LNCaP clone FGC (cell line): ENCODE data around the gene GRIN2C.

Source experiments
- DNase-seq: peaks from one replicate; pipeline ENCODE4 v3.0.0-alpha.2; 2011; ENCODE audit warnings: low read depth
- H3K4me3 ChIP-seq: 2 replicates; pipeline ENCODE4 v1.5.1; 2011; ENCODE audit warnings: mild to moderate bottlenecking, low read depth, low read length, control low read depth
- TF ChIP-seq, protein P1 (sequence below): IDR thresholded peaks from 2 replicates; pipeline ENCODE4 v1.5.1; 2012; ENCODE audit warnings: mild to moderate bottlenecking; ENCODE audit not compliant: control insufficient read depth, insufficient read depth; ENCODE audit errors: extremely low read depth

GRIN2C gene

GRCh38 chr17:74868251-74868907 is 8.7 kb upstream of the GRIN2C start:
- DNase-seq, result no peak
- H3K4me3 ChIP-seq, result no peak overlapping the region
- TF ChIP-seq, protein P1, sequence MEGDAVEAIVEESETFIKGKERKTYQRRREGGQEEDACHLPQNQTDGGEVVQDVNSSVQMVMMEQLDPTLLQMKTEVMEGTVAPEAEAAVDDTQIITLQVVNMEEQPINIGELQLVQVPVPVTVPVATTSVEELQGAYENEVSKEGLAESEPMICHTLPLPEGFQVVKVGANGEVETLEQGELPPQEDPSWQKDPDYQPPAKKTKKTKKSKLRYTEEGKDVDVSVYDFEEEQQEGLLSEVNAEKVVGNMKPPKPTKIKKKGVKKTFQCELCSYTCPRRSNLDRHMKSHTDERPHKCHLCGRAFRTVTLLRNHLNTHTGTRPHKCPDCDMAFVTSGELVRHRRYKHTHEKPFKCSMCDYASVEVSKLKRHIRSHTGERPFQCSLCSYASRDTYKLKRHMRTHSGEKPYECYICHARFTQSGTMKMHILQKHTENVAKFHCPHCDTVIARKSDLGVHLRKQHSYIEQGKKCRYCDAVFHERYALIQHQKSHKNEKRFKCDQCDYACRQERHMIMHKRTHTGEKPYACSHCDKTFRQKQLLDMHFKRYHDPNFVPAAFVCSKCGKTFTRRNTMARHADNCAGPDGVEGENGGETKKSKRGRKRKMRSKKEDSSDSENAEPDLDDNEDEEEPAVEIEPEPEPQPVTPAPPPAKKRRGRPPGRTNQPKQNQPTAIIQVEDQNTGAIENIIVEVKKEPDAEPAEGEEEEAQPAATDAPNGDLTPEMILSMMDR, result no peak

- TF ChIP-seq, protein P1, result no peak
- DNase-seq, result no peak
- no peak overlapping the region for H3K4me3 ChIP-seq
Measured at GRCh38 chr17:74866198-74866835, 6.6 kb upstream of the GRIN2C start.

- TF ChIP-seq, protein P1, result no peak
- no peak overlapping the region for H3K4me3 ChIP-seq
- DNase-seq, result no peak
Measured at GRCh38 chr17:74865504-74866197, 6.0 kb upstream of the GRIN2C start.

GRCh38 chr17:74864866-74865395 is 5.2 kb upstream of the GRIN2C start:
- TF ChIP-seq, protein P1, result peak; percentile 80
- H3K4me3 ChIP-seq, result no peak overlapping the region
- DNase-seq, result no peak

- TF ChIP-seq, protein P1, result no peak
- no peak overlapping the region for H3K4me3 ChIP-seq
- DNase-seq, result no peak
Measured at GRCh38 chr17:74864297-74864865, 4.7 kb upstream of the GRIN2C start.

DNA sequence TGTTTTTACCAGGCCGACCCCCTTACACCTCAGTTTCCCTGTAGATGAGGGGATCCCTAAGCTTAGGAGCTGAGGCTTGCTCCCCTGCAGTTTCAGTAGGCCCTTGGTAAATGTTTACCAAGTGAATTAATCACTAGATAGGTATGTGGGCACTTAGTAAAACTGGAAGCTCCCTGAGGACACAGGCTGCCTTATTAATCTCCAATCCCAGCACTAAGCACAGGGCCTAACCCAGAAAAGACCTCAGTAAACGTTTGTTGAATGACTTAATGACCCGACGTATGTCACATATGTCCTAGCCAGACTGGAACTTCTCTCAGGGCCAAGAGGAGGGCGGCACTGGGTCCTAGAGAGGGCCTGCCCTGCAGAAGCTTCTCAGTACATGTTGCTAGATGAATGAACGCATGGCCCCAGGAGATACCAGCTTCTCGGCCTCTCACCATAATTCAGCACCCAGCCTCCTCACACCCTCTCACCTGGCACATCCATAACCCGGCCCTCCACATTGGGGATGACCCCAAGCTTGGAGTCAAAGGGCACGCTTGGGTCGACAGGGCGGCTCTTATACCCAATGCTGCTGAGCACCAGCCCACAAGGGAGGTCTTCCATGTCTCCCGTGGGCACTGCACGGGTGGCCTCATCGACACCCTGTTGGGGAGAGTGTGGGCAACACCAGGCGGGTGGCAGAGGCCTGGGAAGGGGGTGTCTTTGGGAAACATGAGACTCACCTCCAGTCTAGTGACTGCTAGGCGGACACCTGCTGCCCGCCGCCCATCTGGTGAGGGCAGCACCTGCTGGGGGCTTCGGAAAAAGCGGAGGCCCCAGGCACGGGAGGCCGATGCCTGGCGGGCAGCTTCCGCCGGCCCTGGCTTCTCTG is 4.0 kb upstream of the GRIN2C start:
- no peak for DNase-seq
- no peak overlapping the region for H3K4me3 ChIP-seq
- TF ChIP-seq, protein P1, result no peak
